ENCODE results near the gene ANKFN1.

The ANKFN1 gene

DNA sequence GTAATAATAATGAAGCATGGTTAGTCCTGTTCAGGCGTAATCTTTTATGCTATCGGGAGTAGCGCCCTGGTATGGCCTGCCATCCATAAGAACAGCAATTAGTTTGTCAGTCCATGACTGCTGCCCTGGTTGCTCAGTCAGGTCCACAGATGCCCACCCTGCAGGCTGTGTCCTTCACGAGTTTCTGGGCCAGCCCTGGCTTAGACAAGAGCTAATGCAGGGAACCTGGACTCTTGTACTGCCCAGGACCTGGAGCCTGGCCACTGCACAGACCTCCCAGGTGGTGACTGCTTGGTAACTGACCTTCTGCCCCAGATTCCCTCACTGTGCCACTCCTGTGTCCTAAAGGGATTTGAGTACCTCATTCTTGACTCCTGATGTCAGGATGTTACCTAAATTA lies 279.2 kb downstream of the ANKFN1 start:
- Histone ChIP-seq H3K4me2 (ENCODE audit: low read length) (no peak overlapping the region), H3K9me2 (replicated peaks; ENCODE audit: control insufficient read depth, low read length) (no peaks in the 10 kb centered on the region), H3K4me3 (ENCODE audit: low read length) (no peak overlapping the region), H3K4me1 (ENCODE audit: control insufficient read depth, low read length) (no peaks in the 10 kb centered on the region), H3K79me2 (ENCODE audit: control insufficient read depth, low read length) (no peaks in the 10 kb centered on the region), H3F3A (ENCODE audit: control insufficient read depth, insufficient read depth) (no peaks in the 10 kb centered on the region), H3K36me3 (ENCODE audit: control insufficient read depth, low read length) (no peaks in the 10 kb centered on the region), H4K20me1 (ENCODE audit: control insufficient read depth, insufficient read depth, low read depth, low read length) (no peaks in the 10 kb centered on the region), H3K27me3 (ENCODE audit: control insufficient read depth, low read length) (peaks cover 6% of the 10 kb centered on the region), H3K27ac (ENCODE audit: low read depth, low read length) (no peak overlapping the region), H3K9me3 (ENCODE audit: control insufficient read depth, insufficient read depth, low read length) (no peaks in the 10 kb centered on the region)
- TF ChIP-seq, protein P1, sequence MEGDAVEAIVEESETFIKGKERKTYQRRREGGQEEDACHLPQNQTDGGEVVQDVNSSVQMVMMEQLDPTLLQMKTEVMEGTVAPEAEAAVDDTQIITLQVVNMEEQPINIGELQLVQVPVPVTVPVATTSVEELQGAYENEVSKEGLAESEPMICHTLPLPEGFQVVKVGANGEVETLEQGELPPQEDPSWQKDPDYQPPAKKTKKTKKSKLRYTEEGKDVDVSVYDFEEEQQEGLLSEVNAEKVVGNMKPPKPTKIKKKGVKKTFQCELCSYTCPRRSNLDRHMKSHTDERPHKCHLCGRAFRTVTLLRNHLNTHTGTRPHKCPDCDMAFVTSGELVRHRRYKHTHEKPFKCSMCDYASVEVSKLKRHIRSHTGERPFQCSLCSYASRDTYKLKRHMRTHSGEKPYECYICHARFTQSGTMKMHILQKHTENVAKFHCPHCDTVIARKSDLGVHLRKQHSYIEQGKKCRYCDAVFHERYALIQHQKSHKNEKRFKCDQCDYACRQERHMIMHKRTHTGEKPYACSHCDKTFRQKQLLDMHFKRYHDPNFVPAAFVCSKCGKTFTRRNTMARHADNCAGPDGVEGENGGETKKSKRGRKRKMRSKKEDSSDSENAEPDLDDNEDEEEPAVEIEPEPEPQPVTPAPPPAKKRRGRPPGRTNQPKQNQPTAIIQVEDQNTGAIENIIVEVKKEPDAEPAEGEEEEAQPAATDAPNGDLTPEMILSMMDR (IDR thresholded peaks at IDR 0.05; ENCODE audit: low read depth, low read length, poor library complexity, severe bottlenecking): no peak
- no peak for TF ChIP-seq EZH2phosphoT487 (IDR thresholded peaks at IDR 0.05; ENCODE audit: borderline replicate concordance, low read length)

DNA sequence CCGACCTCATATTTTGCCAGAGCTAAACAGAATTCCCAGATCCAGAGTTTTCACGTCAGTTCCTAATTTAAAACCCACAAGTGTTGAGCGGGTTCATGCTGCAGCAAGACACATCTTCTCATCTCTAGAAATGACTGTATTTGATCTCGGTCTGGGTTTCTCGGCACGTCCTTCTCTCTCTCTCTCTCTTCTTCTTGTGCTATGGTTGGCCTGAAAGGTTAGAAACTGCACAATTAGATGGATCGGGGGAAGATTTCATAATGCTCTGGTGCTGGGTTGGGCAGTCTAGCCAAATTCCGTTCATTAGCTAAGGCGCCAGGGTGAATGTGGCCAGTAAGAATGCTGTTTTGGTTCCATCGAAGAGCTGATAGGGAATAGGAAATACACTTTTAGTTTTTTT lies 281.3 kb downstream of the ANKFN1 start:
- no peaks in the 10 kb centered on the region for H3K4me1 ChIP-seq (ENCODE audit: control insufficient read depth, low read length)
- peaks cover 6% of the 10 kb centered on the region for H3K27me3 ChIP-seq (ENCODE audit: control insufficient read depth, low read length)
- H3K36me3 ChIP-seq (ENCODE audit: control insufficient read depth, low read length): no peaks in the 10 kb centered on the region
- H3K27ac ChIP-seq (ENCODE audit: low read depth, low read length): no peak overlapping the region
- H3F3A ChIP-seq (ENCODE audit: control insufficient read depth, insufficient read depth): no peaks in the 10 kb centered on the region
- H3K4me2 ChIP-seq (ENCODE audit: low read length): no peak overlapping the region
- no peak for TF ChIP-seq EZH2phosphoT487 (IDR thresholded peaks at IDR 0.05; ENCODE audit: borderline replicate concordance, low read length)
- H3K4me3 ChIP-seq (ENCODE audit: low read length): no peak overlapping the region
- no peaks in the 10 kb centered on the region for H3K79me2 ChIP-seq (ENCODE audit: control insufficient read depth, low read length)
- no peaks in the 10 kb centered on the region for H4K20me1 ChIP-seq (ENCODE audit: control insufficient read depth, insufficient read depth, low read depth, low read length)
- H3K9me3 ChIP-seq (ENCODE audit: control insufficient read depth, insufficient read depth, low read length): no peaks in the 10 kb centered on the region
- no peaks in the 10 kb centered on the region for H3K9me2 ChIP-seq (replicated peaks; ENCODE audit: control insufficient read depth, low read length)

DNA sequence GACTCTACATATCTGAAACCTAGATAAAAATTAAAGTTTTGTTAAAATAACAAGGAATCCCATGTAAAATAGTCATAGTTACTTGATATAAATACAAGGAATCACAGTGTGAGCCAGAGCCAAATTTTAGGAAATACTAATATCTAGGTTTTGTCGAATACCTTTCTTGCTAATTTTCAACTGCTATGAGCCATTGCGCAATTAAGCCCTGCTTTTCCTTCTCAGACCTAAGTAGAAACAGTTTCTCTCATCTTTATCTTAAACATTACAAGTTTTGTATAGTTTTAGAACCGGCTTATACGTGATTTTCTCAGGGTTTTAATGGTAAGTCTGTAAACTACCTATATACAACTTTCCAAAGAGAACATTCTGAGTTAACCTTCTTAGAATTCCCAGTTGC lies 282.9 kb downstream of the ANKFN1 start:
- Histone ChIP-seq H3K4me1 (ENCODE audit: control insufficient read depth, low read length) (no peaks in the 10 kb centered on the region), H3K27me3 (ENCODE audit: control insufficient read depth, low read length) (0 out of 2 replicates have a peak, but pooled peaks cover 2% of the 10 kb centered on the region)

DNA sequence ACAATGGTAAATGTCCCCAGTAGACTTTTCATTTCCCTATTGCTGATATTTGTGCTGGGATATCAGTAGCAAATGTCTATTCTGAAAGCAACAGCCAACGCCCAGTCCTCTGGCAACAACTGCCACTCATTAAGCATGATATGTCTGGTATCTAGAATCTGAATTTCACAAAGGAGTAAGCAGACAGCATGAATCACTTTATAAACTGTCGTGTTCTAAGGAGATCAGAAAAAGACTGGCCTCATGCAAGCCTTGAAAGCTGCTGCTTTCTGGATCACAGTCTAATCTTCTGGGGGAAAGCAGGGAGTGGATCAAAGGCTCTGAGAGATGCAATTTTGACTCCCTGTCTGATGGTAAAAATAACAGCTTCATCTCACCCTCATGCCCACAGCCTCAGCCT lies 287.1 kb downstream of the ANKFN1 start:
- Histone ChIP-seq H3F3A (ENCODE audit: control insufficient read depth, insufficient read depth) (no peaks in the 10 kb centered on the region), H3K79me2 (ENCODE audit: control insufficient read depth, low read length) (no peaks in the 10 kb centered on the region), H4K20me1 (ENCODE audit: control insufficient read depth, insufficient read depth, low read depth, low read length) (no peaks in the 10 kb centered on the region), H3K27ac (ENCODE audit: low read depth, low read length) (no peak overlapping the region), H3K27me3 (ENCODE audit: control insufficient read depth, low read length) (no peaks in the 10 kb centered on the region), H3K4me3 (ENCODE audit: low read length) (no peak overlapping the region), H3K36me3 (ENCODE audit: control insufficient read depth, low read length) (no peaks in the 10 kb centered on the region), H3K9me2 (replicated peaks; ENCODE audit: control insufficient read depth, low read length) (no peaks in the 10 kb centered on the region), H3K4me2 (ENCODE audit: low read length) (no peak overlapping the region), H3K9me3 (ENCODE audit: control insufficient read depth, insufficient read depth, low read length) (no peaks in the 10 kb centered on the region), H3K4me1 (ENCODE audit: control insufficient read depth, low read length) (no peaks in the 10 kb centered on the region)
- TF ChIP-seq EZH2phosphoT487 (IDR thresholded peaks at IDR 0.05; ENCODE audit: borderline replicate concordance, low read length): no peak
- TF ChIP-seq, protein P1 (IDR thresholded peaks at IDR 0.05; ENCODE audit: low read depth, low read length, poor library complexity, severe bottlenecking): no peak

More for the DNA sequence above, 282.9 kb downstream of the ANKFN1 start:
- Histone ChIP-seq H3K4me2 (ENCODE audit: low read length) (no peak overlapping the region), H3K9me2 (replicated peaks; ENCODE audit: control insufficient read depth, low read length) (no peaks in the 10 kb centered on the region), H3K9me3 (ENCODE audit: control insufficient read depth, insufficient read depth, low read length) (no peaks in the 10 kb centered on the region), H3K4me3 (ENCODE audit: low read length) (no peak overlapping the region), H3F3A (ENCODE audit: control insufficient read depth, insufficient read depth) (no peaks in the 10 kb centered on the region), H4K20me1 (ENCODE audit: control insufficient read depth, insufficient read depth, low read depth, low read length) (no peaks in the 10 kb centered on the region), H3K36me3 (ENCODE audit: control insufficient read depth, low read length) (no peaks in the 10 kb centered on the region), H3K27ac (ENCODE audit: low read depth, low read length) (no peak overlapping the region), H3K79me2 (ENCODE audit: control insufficient read depth, low read length) (no peaks in the 10 kb centered on the region)
- no peak for TF ChIP-seq EZH2phosphoT487 (IDR thresholded peaks at IDR 0.05; ENCODE audit: borderline replicate concordance, low read length)

All from DOHH2 (cell line).